Subcutaneous abdominal adipose tissue (tissue), 5 donors: Measurements from ENCODE around the gene ARHGEF10L.

Experiments used
- H3K27ac ChIP-seq: one replicate; pipeline ENCODE4 v1.7.0; 2013; ENCODE audit warnings: low read depth, mild to moderate bottlenecking, inconsistent platforms, low read length, moderate library complexity
- H3K27me3 ChIP-seq, 5 donors: one replicate each; pipeline ENCODE4 v1.7.0; 2013; ENCODE audit warnings: low read length in 5 of 5, inconsistent platforms in 1 of 5; ENCODE audit not compliant: control insufficient read depth in 5 of 5, insufficient read depth in 4 of 5
- H3K36me3 ChIP-seq, 5 donors: one replicate each; pipeline ENCODE4 v1.7.0; 2013; ENCODE audit warnings: low read length in 5 of 5; ENCODE audit not compliant: control insufficient read depth in 5 of 5, insufficient read depth in 5 of 5
- H3K4me1 ChIP-seq, 5 donors: one replicate each; pipeline ENCODE4 v1.7.0; 2013; ENCODE audit warnings: low read length in 5 of 5, mild to moderate bottlenecking in 3 of 5, moderate library complexity in 1 of 5; ENCODE audit not compliant: control insufficient read depth in 5 of 5, insufficient read depth in 5 of 5
- H3K4me3 ChIP-seq, 5 donors: one replicate each; pipeline ENCODE4 v1.7.0; 2013; ENCODE audit warnings: low read length in 5 of 5, low read depth in 1 of 5
- H3K9ac ChIP-seq, 5 donors: one replicate each; pipeline ENCODE4 v1.7.0; 2013; ENCODE audit warnings: low read length in 5 of 5, mild to moderate bottlenecking in 4 of 5, moderate library complexity in 3 of 5
- H3K9me3 ChIP-seq, 5 donors: one replicate each; pipeline ENCODE4 v1.7.0; 2013; ENCODE audit warnings: low read length in 5 of 5; ENCODE audit not compliant: control insufficient read depth in 5 of 5
- donor health status: healthy.
- donor health status: healthy.
- donor health status: healthy.
- donor health status: healthy.
- donor health status: healthy.

The ARHGEF10L gene

GRCh38 chr1:17575797-17576518, 36.5 kb downstream of the ARHGEF10L start:
- Histone ChIP-seq H3K27ac (no peak overlapping the region), H3K4me3 (no peak overlapping the region), H3K4me1 (peaks cover 0 to 49% (median 45%) of the 10 kb centered on the region in 5 donors), H3K9ac (no peak overlapping the region), H3K9me3 (no peaks in the 10 kb centered on the region), H3K36me3 (peaks cover 0 to 4% (median 0%) of the 10 kb centered on the region in 5 donors), H3K27me3 (no peaks in the 10 kb centered on the region)

GRCh38 chr1:17576519-17576853, 37.0 kb downstream of the ARHGEF10L start:
- H3K27ac ChIP-seq, result no peak overlapping the region
- H3K36me3 ChIP-seq, result peaks cover 0 to 6% (median 0%) of the 10 kb centered on the region in 5 donors
- H3K9ac ChIP-seq, result no peak overlapping the region
- peaks cover 0 to 46% (median 42%) of the 10 kb centered on the region in 5 donors for H3K4me1 ChIP-seq
- no peaks in the 10 kb centered on the region for H3K27me3 ChIP-seq
- no peaks in the 10 kb centered on the region for H3K9me3 ChIP-seq
- no peak overlapping the region for H3K4me3 ChIP-seq

DNA sequence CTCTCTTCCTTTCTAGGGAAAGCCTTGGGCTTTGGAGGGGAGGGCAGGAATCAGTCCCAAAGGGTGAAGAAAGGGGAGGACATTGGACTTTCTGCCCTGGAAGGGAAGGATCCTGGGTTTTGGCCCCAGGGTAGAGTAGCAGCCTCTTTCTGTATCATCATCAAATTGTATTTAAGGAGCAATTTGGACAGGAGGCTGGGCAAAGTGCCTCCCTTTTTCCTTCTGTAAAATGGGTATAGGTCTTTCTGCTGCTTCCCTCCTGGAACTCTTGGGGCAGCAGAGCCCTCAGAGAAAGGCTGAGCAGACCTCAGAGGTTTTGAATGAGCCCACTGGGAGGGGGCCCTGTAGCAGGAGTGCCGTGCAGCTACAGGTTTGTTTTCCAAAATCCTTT, 38.4 kb downstream of the ARHGEF10L start:
- Histone ChIP-seq H3K9me3 (no peaks in the 10 kb centered on the region), H3K4me3 (no peak overlapping the region), H3K9ac (no peak overlapping the region), H3K27me3 (no peaks in the 10 kb centered on the region), H3K27ac (no peak overlapping the region), H3K4me1 (peaks cover 0 to 36% (median 30%) of the 10 kb centered on the region in 5 donors), H3K36me3 (peaks cover 0 to 12% (median 0%) of the 10 kb centered on the region in 5 donors)

- peaks cover 0 to 17% (median 4%) of the 10 kb centered on the region in 5 donors for H3K36me3 ChIP-seq
- no peak overlapping the region for H3K27ac ChIP-seq
- peaks cover 0 to 15% (median 7%) of the 10 kb centered on the region in 5 donors for H3K4me1 ChIP-seq
- no peak overlapping the region for H3K9ac ChIP-seq
- H3K9me3 ChIP-seq, result no peaks in the 10 kb centered on the region
- H3K27me3 ChIP-seq, result no peaks in the 10 kb centered on the region
- H3K4me3 ChIP-seq, result no peak overlapping the region
These were observed 40.7 kb downstream of the ARHGEF10L start for GRCh38 chr1:17579951-17580939.

DNA sequence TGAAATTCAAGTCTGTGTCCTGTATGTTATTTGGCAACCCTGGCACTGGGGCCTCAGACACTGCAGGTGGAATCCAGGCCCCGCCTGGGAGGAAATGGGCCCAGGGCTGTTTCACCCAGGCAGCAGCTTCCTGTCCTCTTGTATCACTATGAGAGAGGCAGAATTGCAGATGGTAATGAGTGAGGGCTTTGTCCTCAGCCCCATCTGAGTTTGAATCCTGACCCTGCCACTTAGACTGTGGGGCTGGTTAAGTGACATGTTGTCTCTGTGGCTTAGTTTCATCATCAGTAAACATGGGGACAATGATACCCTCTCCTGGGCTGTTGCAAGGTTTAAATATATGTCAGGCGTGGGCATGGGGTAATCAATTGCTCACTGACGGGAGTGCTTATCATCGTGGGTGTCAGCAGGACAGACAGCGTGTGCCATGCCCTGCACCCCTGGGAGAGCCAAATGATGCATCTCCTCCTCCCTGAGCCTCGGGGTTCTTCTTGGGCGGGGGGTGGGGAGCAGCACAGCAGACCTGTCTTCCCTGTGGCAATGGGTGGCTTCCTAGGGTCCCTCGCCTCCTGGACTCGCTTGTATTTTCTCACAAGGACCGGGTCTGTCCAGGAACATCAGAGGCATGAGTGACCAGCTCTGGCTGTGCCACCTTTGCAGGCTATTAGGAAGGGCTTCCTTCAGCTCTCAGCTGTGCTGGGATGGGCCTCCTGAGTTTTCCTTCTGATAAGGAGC, 42.1 kb downstream of the ARHGEF10L start:
- H3K4me3 ChIP-seq, result no peak overlapping the region
- H3K4me1 ChIP-seq, result peaks cover 4 to 23% (median 14%) of the 10 kb centered on the region in 5 donors
- H3K9me3 ChIP-seq, result no peaks in the 10 kb centered on the region
- H3K27ac ChIP-seq, result no peak overlapping the region
- no peak overlapping the region for H3K9ac ChIP-seq
- no peaks in the 10 kb centered on the region for H3K27me3 ChIP-seq
- peaks cover 0 to 17% (median 4%) of the 10 kb centered on the region in 5 donors for H3K36me3 ChIP-seq

DNA sequence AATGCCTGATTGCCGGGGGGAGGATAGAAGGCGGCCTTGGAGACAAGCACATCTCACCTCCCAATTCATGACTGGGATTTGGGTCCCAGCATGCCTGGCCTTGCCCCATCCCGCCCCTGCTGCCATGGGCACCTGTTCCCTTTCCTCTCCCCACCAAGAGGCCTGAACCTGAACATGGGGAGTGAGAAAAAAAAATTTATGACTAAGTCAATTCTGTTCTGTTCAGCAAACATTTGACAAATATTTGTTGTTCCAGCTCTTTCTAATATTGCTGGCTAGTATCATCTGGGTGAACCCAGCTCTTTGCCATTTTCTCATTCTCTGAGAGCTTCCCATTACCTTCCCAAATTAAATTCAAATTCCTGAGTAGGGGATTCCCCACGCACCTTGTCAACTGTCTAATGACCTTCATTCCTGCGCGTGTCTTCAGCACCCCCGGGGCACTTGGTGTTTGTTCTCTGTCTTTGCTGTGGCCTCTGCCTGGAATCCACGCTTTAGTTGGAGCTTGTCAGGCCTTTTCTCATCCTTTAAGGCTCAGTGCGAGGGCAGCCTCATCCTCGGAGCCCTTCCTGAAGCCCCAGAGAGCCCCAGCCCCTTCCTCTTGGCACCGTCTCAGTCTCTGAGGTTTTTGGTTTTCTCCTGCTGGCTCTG, 42.8 kb downstream of the ARHGEF10L start:
- Histone ChIP-seq H3K4me1 (peaks cover 4 to 30% (median 21%) of the 10 kb centered on the region in 5 donors), H3K4me3 (no peak overlapping the region), H3K9me3 (no peaks in the 10 kb centered on the region), H3K27me3 (no peaks in the 10 kb centered on the region), H3K27ac (no peak overlapping the region), H3K36me3 (peaks cover 0 to 17% (median 4%) of the 10 kb centered on the region in 5 donors), H3K9ac (no peak overlapping the region)

DNA sequence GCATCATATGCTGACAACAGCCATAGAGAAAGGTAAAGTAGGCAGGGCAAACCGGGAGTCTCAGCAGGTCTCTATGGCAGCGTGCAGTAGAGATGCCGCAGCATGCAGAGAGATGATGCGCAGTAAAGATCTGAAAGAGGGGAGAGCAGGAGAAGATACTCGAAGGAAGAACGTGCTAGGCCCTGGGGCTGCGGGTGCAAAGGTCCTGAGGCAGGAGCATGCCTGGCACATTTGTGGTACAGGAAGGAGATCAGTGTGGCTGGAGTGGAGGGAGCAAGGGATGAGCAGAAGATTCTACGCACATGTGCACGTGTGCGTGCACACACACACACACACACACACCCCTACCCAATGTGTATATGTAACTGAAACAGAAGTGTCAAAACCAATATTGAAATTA, 45.0 kb downstream of the ARHGEF10L start:
- Histone ChIP-seq H3K9ac (no peak overlapping the region), H3K36me3 (peaks cover 0 to 17% (median 4%) of the 10 kb centered on the region in 5 donors), H3K9me3 (no peaks in the 10 kb centered on the region), H3K4me1 (peaks cover 8 to 49% (median 44%) of the 10 kb centered on the region in 5 donors), H3K27me3 (no peaks in the 10 kb centered on the region), H3K27ac (no peak overlapping the region), H3K4me3 (no peak overlapping the region)

DNA sequence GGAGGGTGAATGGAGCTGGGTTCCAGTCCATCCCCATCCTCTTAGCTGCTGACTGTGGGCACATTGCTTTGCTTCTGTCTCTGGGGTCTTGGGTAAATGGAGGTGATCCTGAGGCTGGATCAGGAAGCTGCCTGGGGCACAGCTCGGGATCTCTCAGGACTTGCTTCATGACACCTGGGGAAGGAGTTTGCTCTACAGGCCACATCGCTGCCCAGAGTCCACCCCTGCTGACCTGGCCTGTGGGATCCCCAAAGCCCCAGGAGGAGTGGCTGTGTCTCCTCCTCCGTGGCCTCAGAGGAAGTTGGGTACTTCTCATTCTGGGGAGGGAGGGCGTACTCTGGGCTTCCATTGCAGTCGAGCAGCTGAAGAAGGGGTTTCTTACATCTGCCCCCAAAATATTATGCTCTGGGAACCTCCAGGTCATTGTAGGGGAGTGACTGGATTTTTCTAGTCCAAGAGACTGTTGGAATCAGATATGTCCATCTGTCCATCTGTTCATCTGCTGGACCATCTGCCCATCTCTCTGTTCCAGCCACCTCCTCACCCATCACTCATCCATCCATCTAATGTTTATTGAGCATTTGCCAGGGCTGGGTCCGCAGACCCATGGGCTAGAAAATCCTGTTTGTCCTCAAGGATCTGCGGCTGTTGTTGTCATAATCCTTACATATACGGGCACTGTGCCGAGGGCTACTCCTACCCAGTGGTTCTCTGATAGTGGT, 45.9 kb downstream of the ARHGEF10L start:
- H3K4me1 ChIP-seq, result peaks cover 8 to 57% (median 48%) of the 10 kb centered on the region in 5 donors
- no peaks in the 10 kb centered on the region for H3K27me3 ChIP-seq
- no peaks in the 10 kb centered on the region for H3K9me3 ChIP-seq
- H3K36me3 ChIP-seq, result peaks cover 0 to 16% (median 4%) of the 10 kb centered on the region in 5 donors
- H3K27ac ChIP-seq, result peak overlapping the region; percentile 42
- no peak overlapping the region for H3K4me3 ChIP-seq
- H3K9ac ChIP-seq, result no peak overlapping the region
